ENCODE measurements around the gene GNG3. TPM values are rescaled to one million over a fixed set of nuclear protein-coding genes. Genes with fewer than 3 reads are reported as not detected.

The GNG3 gene
- total and polyA plus RNA-seq, 2 of the 4 experiments (the other 2 are of a cell fraction) = not detected

- Histone ChIP-seq H2AFZ (replicated peaks; ENCODE audit: low read length, poor library complexity) (peak overlapping the region; percentile 44), H3K27ac (ENCODE audit: insufficient read depth, low read length) (no peak overlapping the region), H3K56ac (ENCODE audit: extremely low read depth, insufficient read depth, low read length) (no peak overlapping the region), H4K20me1 (ENCODE audit: insufficient read depth, low read length) (0 out of 2 replicates have a peak, but pooled peaks cover 6% of the 10 kb centered on the region), H2BK15ac (ENCODE audit: low read depth, low read length) (no peak overlapping the region), H2BK5ac (ENCODE audit: low read depth, low read length, poor library complexity, severe bottlenecking) (no peak overlapping the region), H2BK20ac (ENCODE audit: low read depth, low read length) (no peak overlapping the region), H3K4me3 (ENCODE audit: insufficient read depth, low read depth, low read length) (no peak overlapping the region), H3K9ac (ENCODE audit: low read depth, low read length) (no peak overlapping the region), H4K8ac (ENCODE audit: low read depth in 2 of 2, low read length in 2 of 2) (no peak overlapping the region), H3K9me1 (ENCODE audit: insufficient read depth, low read length) (peaks cover 6% of the 10 kb centered on the region; the same call in 1 of the 2 replicates), H3K4ac (ENCODE audit: low read depth, low read length) (no peak overlapping the region; the same call in 1 of the 2 replicates), H3K4me1 (ENCODE audit: control insufficient read depth, insufficient read depth, low read length) (peaks cover 2% of the 10 kb centered on the region; the same call in 1 of the 2 replicates), H3K23ac (ENCODE audit: low read depth, low read length) (no peak overlapping the region), H3K79me1 (ENCODE audit: low read depth in 1 of 2, low read length in 2 of 2) (peaks cover 0 to 7% of the 10 kb centered on the region in 2 experiments; a peak in 2 of 4 replicates), H3K18ac (ENCODE audit: low read depth, low read length) (no peak overlapping the region), H3K4me2 (ENCODE audit: low read depth, low read length) (no peak overlapping the region), H3K9me3 (ENCODE audit: control insufficient read depth, insufficient read depth, low read length) (no peaks in the 10 kb centered on the region), H3K27me3 (ENCODE audit: control insufficient read depth, insufficient read depth, low read length) (no peaks in the 10 kb centered on the region), H2BK120ac (ENCODE audit: low read depth, low read length) (no peak overlapping the region), H3K14ac (replicated peaks; ENCODE audit: low read depth, low read length) (no peak overlapping the region; the same call in 1 of the 2 replicates), H2AK5ac (ENCODE audit: low read depth, low read length) (peak overlapping the region; percentile 28; the same call in 1 of the 2 replicates), H2AK9ac (replicated peaks; ENCODE audit: low read depth, low read length, poor library complexity) (peak overlapping the region; percentile 73), H4K91ac (ENCODE audit: insufficient read depth, low read depth, low read length) (no peak overlapping the region), H4K5ac (ENCODE audit: low read depth, low read length) (no peak overlapping the region), H3K36me3 (ENCODE audit: control insufficient read depth, insufficient read depth, low read length) (peaks cover 22% of the 10 kb centered on the region)
- TF ChIP-seq CEBPB (IDR thresholded peaks at IDR 0.05; ENCODE audit: low read depth, low read length) (no peak), CTCF (conservative IDR thresholded peaks at IDR 0.05; ENCODE audit: low read depth, low read length) (peak; percentile 73), SMC3 (IDR thresholded peaks at IDR 0.05; ENCODE audit: low read depth, low read length) (peak; percentile 68), RAD21 (IDR thresholded peaks at IDR 0.05; ENCODE audit: low read length) (peak; percentile 72)
- in situ Hi-C loops (cut with MboI; ENCODE audit: low sequenced_read_pairs) (loop anchor here (10.0 kb wide), 1 partner anchor 300 kb away; no protein-coding TSS in a partner anchor), intact Hi-C loops (cut with micrococcal nuclease) (loop anchor here (1.0 to 10.0 kb wide), 4 partner anchors 14 to 314 kb away; partner anchors contain the start of gene TUT1), dilution Hi-C loops (cut with HindIII; ENCODE audit: low sequenced_read_pairs, unreplicated experiment) (no loop called here)
- POLR2A ChIA-PET (ENCODE audit: unreplicated experiment) = interaction anchor here (0.7 kb wide), 1 partner anchor 152 kb away, joined by 8 read pairs; no protein-coding TSS in a partner anchor
- ATAC-seq (ENCODE audit: low read depth) (peak; percentile 92), DNase-seq (peak; percentile 82)
- WGBS, 2 experiments (ENCODE audit: extremely low coverage in 2 of 2, insufficient read length in 1 of 2) = 28% methylated on average over 5 of the region's 14 CpGs; no CpG with 5 or more reads in 1 of the 2 experiments
- no TSS peak for BruUV-seq (replicated peaks)
- CTCF ChIA-PET = interaction anchor here (0.6 to 3.0 kb wide), 5 partner anchors 9 to 300 kb away, joined by 3 to 11 read pairs (median 4); no protein-coding TSS in a partner anchor
Measured at GRCh38 chr11:62694455-62695167, 12.9 kb upstream of the GNG3 start.

Measured in IMR-90 (cell line).